NCI-H345 treated with DMSO at 0.1 percent for 48 hours (cell line): ENCODE measurements around the gene EEF1AKMT2.
"Not testable (repeated sequence)": the region's sequence is repeated elsewhere in the genome, so short reads cannot be mapped to it uniquely, and the experiment has no call there.

Experiments
- DNase-seq: peaks from one replicate; lab custom pipeline; 2025; ENCODE audit not compliant: unreplicated experiment; lab: John Stamatoyannopoulos, UW

The EEF1AKMT2 gene

GRCh38 chr10:124756156-124756903 lies 35.4 kb downstream of the EEF1AKMT2 start:
- no peak for DNase-seq

GRCh38 chr10:124755581-124755980 lies 36.1 kb downstream of the EEF1AKMT2 start:
- no peak for DNase-seq

- DNase-seq: no peak
These were observed 37.5 kb downstream of the EEF1AKMT2 start for GRCh38 chr10:124754227-124754626.

GRCh38 chr10:124748953-124749645 lies 42.6 kb downstream of the EEF1AKMT2 start:
- DNase-seq: no peak

- DNase-seq: no peak
These were observed 43.5 kb downstream of the EEF1AKMT2 start for GRCh38 chr10:124748166-124748565.

GRCh38 chr10:124747745-124748144 lies 43.9 kb downstream of the EEF1AKMT2 start:
- no peak for DNase-seq

- DNase-seq: no peak
These were observed 44.7 kb downstream of the EEF1AKMT2 start for GRCh38 chr10:124746992-124747391.

GRCh38 chr10:124746447-124746846 lies 45.2 kb downstream of the EEF1AKMT2 start:
- not testable (repeated sequence) for DNase-seq

GRCh38 chr10:124745673-124746072 lies 46.0 kb downstream of the EEF1AKMT2 start:
- no peak for DNase-seq

GRCh38 chr10:124745252-124745651 lies 46.4 kb downstream of the EEF1AKMT2 start:
- DNase-seq: no peak

GRCh38 chr10:124744102-124745050 lies 47.3 kb downstream of the EEF1AKMT2 start, which contains the start of gene FAM53B:
Gene FAM53B (minus strand): TSS chr10:124744378. CDS start chr10:124706713, 37,665 bp downstream.
- DNase-seq: peak; percentile 29

- no peak for DNase-seq
These were observed 48.2 kb downstream of the EEF1AKMT2 start for GRCh38 chr10:124743191-124744101.

GRCh38 chr10:124742413-124743190 lies 49.1 kb downstream of the EEF1AKMT2 start:
- DNase-seq: no peak

- DNase-seq: no peak
These were observed 49.7 kb downstream of the EEF1AKMT2 start for GRCh38 chr10:124741922-124742412.

GRCh38 chr10:124741281-124741921 lies 50.3 kb downstream of the EEF1AKMT2 start:
- DNase-seq: no peak

GRCh38 chr10:124740369-124741280 lies 51.1 kb downstream of the EEF1AKMT2 start:
- DNase-seq: no peak

- no peak for DNase-seq
These were observed 51.7 kb downstream of the EEF1AKMT2 start for GRCh38 chr10:124739986-124740368.
